ENCODE measurements around the gene POLR1D. TPM values are rescaled to one million over a fixed set of nuclear protein-coding genes. Genes with fewer than 3 reads are reported as not detected.
"Not testable (repeated sequence)": the region's sequence is repeated elsewhere in the genome, so short reads cannot be mapped to it uniquely, and the experiment has no call there.

The POLR1D gene
- total RNA-seq, 4 donors from 2014 or later = 63.8 to 81.5 (median 73.3) TPM

- WGBS, 2 donors = 54% methylated on average over 3 of the region's 3 CpGs
- no peak for TF ChIP-seq POLR2A (IDR thresholded peaks at IDR 0.05)
- no peak for TF ChIP-seq CTCF (IDR thresholded peaks at IDR 0.05)
- TF ChIP-seq EP300 (IDR thresholded peaks at IDR 0.05) = no peak
- Histone ChIP-seq H3K27ac (no peak overlapping the region), H3K9me3 (no peaks in the 10 kb centered on the region), H3K4me1 (peaks cover 0 to 28% (median 7%) of the 10 kb centered on the region in 4 donors), H3K4me3 (no peak overlapping the region), H3K27me3 (no peaks in the 10 kb centered on the region), H3K36me3 (peaks cover 0 to 11% (median 0%) of the 10 kb centered on the region in 3 donors)
- no peak for DNase-seq (ENCODE audit: low spot score in 2 of 2)
Observed at GRCh38 chr13:27627380-27627779, 5.7 kb downstream of the POLR1D start.

GRCh38 chr13:27628081-27628480, 6.4 kb downstream of the POLR1D start:
- Histone ChIP-seq H3K27ac (no peak overlapping the region), H3K27me3 (no peaks in the 10 kb centered on the region), H3K36me3 (peaks cover 0 to 18% (median 0%) of the 10 kb centered on the region in 3 donors), H3K4me3 (no peak overlapping the region), H3K9me3 (no peaks in the 10 kb centered on the region), H3K4me1 (peaks cover 0 to 21% (median 2%) of the 10 kb centered on the region in 4 donors)
- no peak for DNase-seq (ENCODE audit: low spot score in 2 of 2)
- WGBS, 2 donors = 86 to 88% methylated on average over 4 of the region's 4 CpGs
- TF ChIP-seq CTCF (IDR thresholded peaks at IDR 0.05) = no peak
- no peak for TF ChIP-seq EP300 (IDR thresholded peaks at IDR 0.05)
- no peak for TF ChIP-seq POLR2A (IDR thresholded peaks at IDR 0.05)

- H3K4me1 ChIP-seq = peaks cover 0 to 14% (median 0%) of the 10 kb centered on the region in 4 donors
- 96 to 97% methylated on average over 4 of the region's 4 CpGs for WGBS, 2 donors
- not testable (repeated sequence) for DNase-seq (ENCODE audit: low spot score in 2 of 2); H3K4me3 ChIP-seq; H3K27ac ChIP-seq; H3K27me3 ChIP-seq; H3K9me3 ChIP-seq
- H3K36me3 ChIP-seq = peaks cover 0 to 18% (median 0%) of the 10 kb centered on the region in 3 donors
Observed at GRCh38 chr13:27628766-27629165, 7.1 kb downstream of the POLR1D start.

GRCh38 chr13:27631156-27631555, 9.5 kb downstream of the POLR1D start:
- Histone ChIP-seq H3K27me3 (no peaks in the 10 kb centered on the region), H3K4me1 (peaks cover 0 to 9% (median 0%) of the 10 kb centered on the region in 4 donors), H3K27ac (no peak overlapping the region), H3K4me3 (no peak overlapping the region), H3K9me3 (no peaks in the 10 kb centered on the region), H3K36me3 (peaks cover 0 to 9% (median 0%) of the 10 kb centered on the region in 3 donors)
- no peak for DNase-seq (ENCODE audit: low spot score in 2 of 2)
- TF ChIP-seq EP300 (IDR thresholded peaks at IDR 0.05) = no peak
- TF ChIP-seq CTCF (IDR thresholded peaks at IDR 0.05) = no peak
- TF ChIP-seq POLR2A (IDR thresholded peaks at IDR 0.05) = no peak
- WGBS, 2 donors = 85 to 86% methylated on average over 4 of the region's 4 CpGs

- DNase-seq (ENCODE audit: low spot score in 2 of 2) = no peak
- TF ChIP-seq EP300 (IDR thresholded peaks at IDR 0.05) = no peak
- TF ChIP-seq CTCF (IDR thresholded peaks at IDR 0.05) = no peak
- TF ChIP-seq POLR2A (IDR thresholded peaks at IDR 0.05) = no peak
- no peaks in the 10 kb centered on the region for H3K9me3 ChIP-seq
- H3K36me3 ChIP-seq = peaks cover 0 to 9% (median 0%) of the 10 kb centered on the region in 3 donors
- H3K4me1 ChIP-seq = peaks cover 0 to 14% (median 0%) of the 10 kb centered on the region in 4 donors
- H3K27me3 ChIP-seq = no peaks in the 10 kb centered on the region
- H3K4me3 ChIP-seq = no peak overlapping the region
- WGBS, 2 donors = 64 to 100% methylated on average over 2 of the region's 2 CpGs
- H3K27ac ChIP-seq = no peak overlapping the region
Observed at GRCh38 chr13:27631665-27632064, 10.0 kb downstream of the POLR1D start.

- WGBS, 2 donors = 92 to 97% methylated on average over 4 of the region's 4 CpGs
- H3K4me3 ChIP-seq = no peak overlapping the region
- H3K9me3 ChIP-seq = no peaks in the 10 kb centered on the region
- no peak for TF ChIP-seq POLR2A (IDR thresholded peaks at IDR 0.05)
- no peak for TF ChIP-seq CTCF (IDR thresholded peaks at IDR 0.05)
- no peak for TF ChIP-seq EP300 (IDR thresholded peaks at IDR 0.05)
- H3K27ac ChIP-seq = no peak overlapping the region
- H3K27me3 ChIP-seq = no peaks in the 10 kb centered on the region
- H3K4me1 ChIP-seq = peaks cover 0 to 19% (median 0%) of the 10 kb centered on the region in 4 donors
- H3K36me3 ChIP-seq = peaks cover 0 to 9% (median 0%) of the 10 kb centered on the region in 3 donors
- DNase-seq (ENCODE audit: low spot score in 2 of 2) = no peak
Observed at GRCh38 chr13:27632214-27632613, 10.5 kb downstream of the POLR1D start.

Measured in tibial nerve (tissue), 4 donors.